Measurements from ENCODE around the gene ARHGEF25.
"Not testable (repeated sequence)": the region's sequence is repeated elsewhere in the genome, so short reads cannot be mapped to it uniquely, and the experiment has no call there.

The ARHGEF25 gene

GRCh38 chr12:57609781-57610553 is 1.3 kb upstream of the ARHGEF25 start:
- no peak for DNase-seq

DNA sequence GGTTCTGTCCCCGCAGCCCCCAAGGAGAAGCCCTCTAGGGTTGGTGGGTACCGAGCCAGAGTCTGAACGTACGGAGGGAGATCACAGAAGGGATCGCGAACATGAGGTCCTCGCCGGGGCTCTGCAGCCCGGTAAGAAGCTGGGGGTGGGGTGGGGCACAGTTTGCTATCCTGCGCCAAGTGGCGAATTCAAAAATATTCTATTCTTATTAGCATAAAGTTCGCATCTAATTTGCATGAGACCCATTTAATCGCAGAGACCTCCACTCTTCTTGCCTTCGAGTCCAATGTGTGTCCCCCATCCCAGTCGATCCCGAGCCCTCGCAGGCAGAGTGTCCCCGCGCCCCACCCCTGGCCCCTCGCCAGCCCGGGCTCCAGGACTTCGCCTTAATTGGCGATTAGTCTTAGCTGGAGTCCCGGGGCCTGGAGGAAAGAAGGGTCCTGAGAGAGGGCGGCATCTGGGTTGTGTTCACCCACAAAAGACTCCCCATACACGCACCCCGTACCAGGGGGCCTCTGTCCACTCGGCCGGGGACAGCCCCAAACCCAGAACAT is 604 bp upstream of the ARHGEF25 start:
- no peak for DNase-seq

DNA sequence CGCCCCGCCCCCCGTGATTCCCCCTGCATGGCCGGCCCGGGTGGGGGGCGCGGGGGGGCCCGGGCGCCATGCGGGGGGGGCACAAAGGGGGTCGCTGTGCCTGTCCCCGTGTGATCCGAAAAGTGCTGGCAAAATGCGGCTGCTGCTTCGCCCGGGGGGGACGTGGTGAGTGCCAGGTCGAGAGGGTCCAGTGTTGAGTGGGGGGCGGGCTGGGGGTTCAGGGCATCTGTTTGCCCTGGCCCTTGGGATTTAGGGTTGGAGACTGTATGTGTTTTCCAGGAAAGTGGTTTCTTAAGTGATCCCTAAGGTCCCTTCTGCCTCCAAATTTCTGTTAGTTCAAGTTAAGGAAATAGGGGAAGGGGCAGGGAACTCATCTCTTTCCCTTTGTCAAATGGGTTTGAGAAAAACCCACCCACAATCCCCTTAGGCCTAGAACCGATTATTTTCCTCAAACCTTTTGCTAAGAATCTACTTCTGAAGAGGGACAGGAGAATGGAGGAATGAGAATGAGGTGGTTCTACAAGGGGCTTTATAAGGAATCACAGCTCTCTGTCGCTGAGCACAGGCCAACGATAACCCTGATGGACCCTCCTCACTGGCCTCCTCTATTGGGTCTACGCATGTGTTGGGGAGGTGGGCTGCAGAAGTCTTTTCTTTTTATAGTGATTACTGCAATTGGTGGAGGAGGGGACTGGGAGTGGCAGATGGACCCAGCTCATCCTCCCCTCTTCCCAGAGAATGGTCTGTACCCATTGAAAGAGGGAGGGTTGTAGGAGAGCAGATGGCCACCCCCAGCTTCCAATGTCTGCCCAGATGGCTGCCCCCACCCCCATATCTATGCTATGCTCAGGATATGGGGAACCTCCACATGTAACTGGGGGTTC is 834 bp downstream of the ARHGEF25 start:
- DNase-seq, result no peak

GRCh38 chr12:57612711-57613426 is 1.6 kb downstream of the ARHGEF25 start:
- DNase-seq, result no peak

- DNase-seq, result no peak
These were observed 2.3 kb downstream of the ARHGEF25 start for GRCh38 chr12:57613427-57614109.

DNA sequence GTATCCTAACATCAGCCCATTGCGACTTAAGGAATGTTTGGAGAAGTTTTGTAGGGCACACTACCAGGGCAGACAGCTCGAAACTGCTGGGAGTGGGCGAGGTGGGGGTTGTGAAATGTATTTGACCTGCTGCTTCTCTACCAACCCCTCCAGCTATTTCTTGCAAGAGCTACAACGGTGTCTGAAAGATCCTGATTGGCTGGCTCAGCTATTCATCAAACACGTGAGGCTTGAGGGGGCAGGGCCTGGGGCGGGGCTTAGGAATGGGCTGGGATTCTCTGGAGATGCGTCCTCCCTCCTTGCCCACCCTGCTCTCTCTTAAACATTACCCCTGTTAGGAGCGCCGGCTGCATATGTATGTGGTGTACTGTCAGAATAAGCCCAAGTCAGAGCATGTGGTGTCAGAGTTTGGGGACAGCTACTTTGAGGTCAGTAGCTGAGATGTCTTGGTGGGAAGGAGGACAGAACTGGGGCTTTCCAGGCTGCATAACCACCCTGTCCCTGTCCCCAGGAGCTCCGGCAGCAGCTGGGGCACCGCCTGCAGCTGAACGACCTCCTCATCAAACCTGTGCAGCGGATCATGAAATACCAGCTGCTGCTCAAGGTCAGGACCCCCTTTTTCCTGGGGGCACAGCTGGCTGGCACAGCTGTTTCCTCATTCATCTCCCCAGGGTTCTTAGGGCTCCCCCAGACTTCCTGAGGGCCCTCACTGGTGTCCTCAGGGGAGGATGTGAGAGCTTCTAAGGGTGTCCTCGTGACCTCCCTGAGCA is 3.1 kb downstream of the ARHGEF25 start:
- DNase-seq, result no peak

- no peak for DNase-seq
These were observed 3.8 kb downstream of the ARHGEF25 start for GRCh38 chr12:57614948-57615500.

GRCh38 chr12:57615637-57616036 is 4.4 kb downstream of the ARHGEF25 start:
- no peak for DNase-seq

- DNase-seq, result peak; percentile 3
These were observed 5.3 kb downstream of the ARHGEF25 start for GRCh38 chr12:57616383-57617101.

DNA sequence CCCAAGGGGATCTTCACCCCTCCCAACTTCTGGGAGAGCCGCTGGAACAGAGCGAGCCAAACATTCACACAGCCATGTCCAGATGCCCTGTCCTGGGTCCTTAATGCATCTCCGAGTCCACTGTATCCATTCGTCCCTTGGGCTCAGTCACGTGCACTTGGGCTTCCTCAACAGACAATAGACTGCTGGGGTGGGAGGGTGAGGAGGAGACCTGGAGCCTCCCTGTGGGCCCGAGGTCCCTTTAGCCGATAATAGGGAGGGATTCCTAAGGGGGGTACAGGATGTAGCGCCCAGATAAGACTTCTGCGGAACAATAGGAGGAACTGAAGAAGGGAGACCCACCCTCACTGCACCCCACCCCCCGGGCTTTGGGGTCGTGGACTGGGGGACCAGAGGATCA is 6.7 kb downstream of the ARHGEF25 start:
- DNase-seq, result no peak

DNA sequence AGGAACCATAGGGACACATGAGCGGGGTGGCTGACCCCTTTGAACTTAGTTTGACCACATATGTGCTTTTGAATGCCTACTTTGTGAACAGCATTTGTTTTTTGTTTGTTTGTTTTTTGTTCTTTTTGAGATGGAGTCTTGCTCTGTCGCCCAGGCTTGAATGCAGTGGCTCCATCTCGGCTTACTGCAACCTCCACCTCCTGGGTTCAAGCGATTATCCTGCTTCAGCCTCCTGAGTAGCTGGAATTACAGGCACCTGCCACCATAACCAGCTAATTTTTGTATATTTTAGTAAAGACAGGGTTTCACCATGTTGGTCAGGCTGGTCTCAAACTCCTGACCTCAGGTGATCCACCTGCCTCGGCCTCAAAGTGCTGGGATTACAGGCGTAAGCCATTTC is 7.2 kb downstream of the ARHGEF25 start:
- DNase-seq, result not testable (repeated sequence)

- DNase-seq, result no peak
These were observed 7.8 kb downstream of the ARHGEF25 start for GRCh38 chr12:57618966-57619433.

DNA sequence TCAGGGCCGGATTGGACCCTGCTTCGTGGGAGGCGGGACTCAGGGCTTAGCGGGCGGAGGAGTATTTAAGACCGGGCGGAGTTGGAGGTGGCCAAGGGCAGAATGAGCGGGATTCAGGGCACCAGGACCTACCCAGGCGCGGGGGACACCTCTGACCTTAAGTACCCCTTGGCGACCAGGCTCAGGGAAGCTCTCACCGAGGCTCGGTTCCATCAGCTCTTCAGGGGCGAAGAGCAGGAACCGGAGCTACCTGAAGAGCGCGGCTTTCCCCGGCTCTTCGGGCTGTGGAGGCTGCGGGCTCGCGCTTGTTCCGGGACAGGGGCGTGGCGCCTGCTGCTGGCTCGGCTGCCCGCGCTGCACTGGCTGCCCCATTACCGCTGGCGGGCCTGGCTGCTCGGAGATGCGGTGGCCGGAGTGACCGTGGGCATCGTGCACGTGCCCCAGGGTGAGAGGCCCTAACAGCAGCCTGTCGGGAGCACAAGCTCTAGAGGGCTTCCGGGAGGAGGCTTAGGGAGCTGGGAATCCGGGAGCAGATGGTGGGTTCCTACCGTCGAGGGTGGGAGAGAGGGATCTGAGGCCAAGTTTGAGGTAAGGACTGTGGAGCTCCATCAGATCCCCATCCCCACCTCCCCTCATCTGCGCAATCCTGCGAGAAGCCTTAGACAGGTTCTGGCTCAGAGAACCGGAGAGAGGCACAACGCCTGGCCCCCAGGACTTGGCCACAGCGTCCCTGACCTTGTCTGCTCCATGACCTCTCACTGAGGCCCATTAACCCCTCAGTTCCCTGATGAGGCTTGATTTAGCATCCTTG is 8.4 kb downstream of the ARHGEF25 start:
- no peak for DNase-seq

GRCh38 chr12:57620245-57620935 is 9.2 kb downstream of the ARHGEF25 start:
- no peak for DNase-seq

- DNase-seq, result no peak
These were observed 9.8 kb downstream of the ARHGEF25 start for GRCh38 chr12:57620936-57621496.

- peak; percentile 44 for DNase-seq
These were observed 10.5 kb downstream of the ARHGEF25 start for GRCh38 chr12:57621497-57622292.

Data from NCI-H2227 treated with DMSO at 0.1 percent for 48 hours (cell line).